HCT116 (cell line): ENCODE results near the gene NLRP14. TPM values are rescaled to one million over a fixed set of nuclear protein-coding genes. Genes with fewer than 3 reads are reported as not detected.

Source experiments
- ATAC-seq: fragments of 200-7000 bp; cut with Tn5 transposase; 2 replicates; pipeline ENCODE4 v1.9.1; 2020; ENCODE audit warnings: mild to moderate bottlenecking, moderate library complexity
- BruUV-seq: library from RNA; stranded (reverse); fragments of 400-500 nt; replicated peaks from 2 replicates; lab custom pipeline; 2021; lab: Mats Ljungman, UMichigan
- CTCF ChIA-PET: fragments of 300-600 bp; sonication (Branson Sonifier 250); formaldehyde crosslinking; loops from one replicate; lab custom pipeline; 2021; ENCODE audit warnings: antibody characterized with exemption; lab: Charles Lee
- POLR2A ChIA-PET: fragments of 300-600, 350-600 bp; sonication (Branson Sonifier 250); formaldehyde crosslinking; loops from one replicate; lab custom pipeline; 2021; ENCODE audit warnings: antibody characterized with exemption; lab: Charles Lee
- RAD21 ChIA-PET, 2 experiments: fragments of 300-600 bp; sonication (Branson Sonifier 250); formaldehyde crosslinking; loops; one replicate each; lab custom pipeline; 2023; ENCODE audit warnings: low total read pairs in 2 of 2; ENCODE audit not compliant: uncharacterized antibody in 2 of 2, unreplicated experiment in 2 of 2, low non-redundant PET in 1 of 2; lab: Charles Lee
- DNase-seq: peaks from one replicate; pipeline ENCODE4 v3.0.0-alpha.2; 2010; ENCODE audit warnings: low read depth, low spot score
- H2AFZ ChIP-seq: fragments of 200-600 bp; shearing (Covaris generic), sonication (generic); 2 replicates; pipeline ENCODE4 v1.6.1; 2017; ENCODE audit warnings: low read depth, mixed run types, mixed read lengths, antibody characterized with exemption, low read length; ENCODE audit not compliant: poor library complexity, severe bottlenecking
- H3K27ac ChIP-seq: 2 replicates; pipeline ENCODE4 v1.5.1; 2012; ENCODE audit warnings: low read depth, low read length
- H3K27me3 ChIP-seq: fragments of 200-600 bp; sonication (generic); 2 replicates; pipeline ENCODE4 v1.6.1; 2016; ENCODE audit warnings: mixed run types, low read length, mixed read lengths; ENCODE audit not compliant: insufficient read depth
- H3K36me3 ChIP-seq, 2 experiments: fragments of 200-500 bp in 1 of 2; fragments of 200-600 bp in 1 of 2; sonication (Bioruptor generic) in 1 of 2; sonication (generic) in 1 of 2; 2 replicates each; pipeline versions ENCODE4 v1.5.1 to v1.6.1; 2014 to 2016; ENCODE audit warnings: low read length in 2 of 2, inconsistent platforms in 1 of 2, mixed read lengths in 1 of 2, mixed run types in 1 of 2; ENCODE audit not compliant: insufficient read depth in 2 of 2, control insufficient read depth in 1 of 2
- H3K4me1 ChIP-seq, 2 experiments: fragments of 200-600 bp in 1 of 2; sonication (generic) in 1 of 2; 2 replicates each; pipeline versions ENCODE4 v1.5.1 to v1.6.1; 2012 to 2017; ENCODE audit warnings: low read length in 2 of 2, inconsistent platforms in 1 of 2, mild to moderate bottlenecking in 1 of 2, mixed read lengths in 1 of 2, mixed run types in 1 of 2, moderate library complexity in 1 of 2; ENCODE audit not compliant: insufficient read depth in 2 of 2, control insufficient read depth in 1 of 2
- H3K4me2 ChIP-seq: fragments of 200-600 bp; sonication (generic); 2 replicates; pipeline ENCODE4 v1.6.1; 2017; ENCODE audit warnings: mixed run types, low read length, mixed read lengths
- H3K4me3 ChIP-seq, 2 experiments: fragments of 200-600 bp in 1 of 2; sonication (generic) in 1 of 2; replicated peaks in 1 of 2; 2 replicates each; pipeline ENCODE4 v1.5.1; 2011 to 2016; ENCODE audit warnings: low read length in 2 of 2, control low read depth in 1 of 2, low read depth in 1 of 2, mild to moderate bottlenecking in 1 of 2, mixed read lengths in 1 of 2, mixed run types in 1 of 2
- H3K79me2 ChIP-seq: fragments of 200-600 bp; sonication (generic); 2 replicates; pipeline ENCODE4 v1.6.1; 2017; ENCODE audit warnings: mild to moderate bottlenecking, mixed run types, low read length, moderate library complexity, mixed read lengths; ENCODE audit not compliant: insufficient read depth
- H3K9ac ChIP-seq: fragments of 200-600 bp; sonication (generic); 2 replicates; pipeline ENCODE4 v1.6.1; 2016; ENCODE audit warnings: low read length, mixed read lengths
- H3K9me2 ChIP-seq: fragments of 200-600 bp; sonication (generic), shearing (Covaris generic); 2 replicates; pipeline ENCODE4 v1.6.1; 2017; ENCODE audit warnings: mixed run types, mild to moderate bottlenecking, moderate library complexity; ENCODE audit not compliant: insufficient read depth
- H3K9me3 ChIP-seq, 2 experiments: fragments of 200-500 bp in 1 of 2; fragments of 200-600 bp in 1 of 2; sonication (Bioruptor generic) in 1 of 2; sonication (generic) in 1 of 2; 2 replicates each; pipeline ENCODE4 v1.6.1; 2014 to 2017; ENCODE audit warnings: low read length in 2 of 2, mixed read lengths in 2 of 2, inconsistent platforms in 1 of 2, low read depth in 1 of 2, mild to moderate bottlenecking in 1 of 2, mixed run types in 1 of 2, moderate library complexity in 1 of 2; ENCODE audit not compliant: control insufficient read depth in 1 of 2, insufficient read depth in 1 of 2
- H4K20me1 ChIP-seq: fragments of 200-600 bp; sonication (generic), shearing (Covaris generic); 2 replicates; pipeline ENCODE4 v1.6.1; 2017; ENCODE audit warnings: mixed run types, mild to moderate bottlenecking, moderate library complexity; ENCODE audit not compliant: insufficient read depth
- CEBPB ChIP-seq: IDR thresholded peaks from 2 replicates; pipeline ENCODE4 v1.6.1; 2012; ENCODE audit warnings: low read depth
- EGR1 ChIP-seq: IDR thresholded peaks from 2 replicates; pipeline ENCODE4 v1.6.1; 2012; ENCODE audit warnings: low read depth
- ELF1 ChIP-seq: IDR thresholded peaks from 2 replicates; pipeline ENCODE4 v1.6.1; 2012; ENCODE audit warnings: low read depth, borderline replicate concordance
- EZH2 ChIP-seq: fragments of 200-600 bp; sonication (generic); IDR thresholded peaks from 2 replicates; pipeline ENCODE4 v1.6.1; 2017; ENCODE audit warnings: antibody characterized with exemption, mixed run types
- EZH2phosphoT487 ChIP-seq: fragments of 200-600 bp; IDR thresholded peaks from 2 replicates; pipeline ENCODE4 v1.6.1; 2018; ENCODE audit warnings: antibody characterized with exemption, borderline replicate concordance
- FOSL1 ChIP-seq: IDR thresholded peaks from 2 replicates; pipeline ENCODE4 v1.6.1; 2012; ENCODE audit warnings: low read depth
- JUND ChIP-seq: IDR thresholded peaks from 2 replicates; pipeline ENCODE4 v1.6.1; 2012
- POLR2A ChIP-seq: IDR thresholded peaks from 2 replicates; pipeline ENCODE4 v1.7.0; 2011; ENCODE audit warnings: borderline replicate concordance; ENCODE audit not compliant: insufficient read depth, insufficient read length; ENCODE audit errors: extremely low read depth
- POLR2AphosphoS5 ChIP-seq: IDR thresholded peaks from 2 replicates; pipeline ENCODE4 v1.6.1; 2011; ENCODE audit warnings: mild to moderate bottlenecking, low read depth, low read length, moderate library complexity
- RAD21 ChIP-seq: IDR thresholded peaks from 2 replicates; pipeline ENCODE4 v1.6.1; 2012; ENCODE audit warnings: low read depth, mild to moderate bottlenecking
- SIN3A ChIP-seq: IDR thresholded peaks from 2 replicates; pipeline ENCODE4 v1.6.1; 2012; ENCODE audit warnings: low read depth
- SP1 ChIP-seq: IDR thresholded peaks from 2 replicates; pipeline ENCODE4 v1.6.1; 2012; ENCODE audit warnings: low read depth
- YY1 ChIP-seq: IDR thresholded peaks from 2 replicates; pipeline ENCODE4 v1.6.1; 2011; ENCODE audit warnings: low read length, low read depth, moderate library complexity, mild to moderate bottlenecking; ENCODE audit not compliant: insufficient replicate concordance; ENCODE audit errors: extremely low read depth
- ZFX ChIP-seq: fragments of 450-650 bp; IDR thresholded peaks from 2 replicates; pipeline ENCODE4 v1.6.1; 2017
- ZNF274 ChIP-seq: fragments of 200-500 bp; sonication (Bioruptor generic); IDR thresholded peaks from 2 replicates; pipeline ENCODE4 v1.6.1; 2014; ENCODE audit warnings: mild to moderate bottlenecking, low read depth, low read length, inconsistent platforms
- intact Hi-C: fragments of 100-400 bp; cut with micrococcal nuclease; formaldehyde crosslinking; loops from 2 replicates; pipeline ENCODE4 v1.10.0; 2022
- total RNA-seq: library from RNA; stranded (reverse); gene quantifications from one replicate; pipeline ENCODE4 v1.2.1, GENCODE V29; 2021; ENCODE audit not compliant: unreplicated experiment
- TF ChIP-seq, protein P1 (sequence below): IDR thresholded peaks from 2 replicates; pipeline ENCODE4 v1.6.1; 2012; ENCODE audit warnings: low read depth
- TF ChIP-seq, protein P2 (sequence below): IDR thresholded peaks from 2 replicates; pipeline ENCODE4 v1.6.1; 2012
- TF ChIP-seq, protein P3 (sequence below): IDR thresholded peaks from 2 replicates; pipeline ENCODE4 v1.6.1; 2011; ENCODE audit warnings: mild to moderate bottlenecking, low read length, moderate library complexity; ENCODE audit not compliant: insufficient replicate concordance; ENCODE audit errors: extremely low read depth
- TF ChIP-seq, protein P4 (sequence below), 3 experiments: fragments of 200-600 bp in 1 of 3; sonication (generic) in 1 of 3; IDR thresholded peaks in 2 of 3; conservative IDR thresholded peaks in 1 of 3; 2 replicates each; pipeline ENCODE4 v1.5.1; 2012 to 2017; ENCODE audit warnings: low read depth in 2 of 3, low read length in 2 of 3, antibody characterized with exemption in 1 of 3, borderline replicate concordance in 1 of 3, control low read depth in 1 of 3, mild to moderate bottlenecking in 1 of 3, mixed read lengths in 1 of 3, mixed run types in 1 of 3, moderate library complexity in 1 of 3; ENCODE audit not compliant: insufficient read depth in 1 of 3

The NLRP14 gene
- total RNA-seq, 1 experiment from 2014 or later = 0.49 TPM

DNA sequence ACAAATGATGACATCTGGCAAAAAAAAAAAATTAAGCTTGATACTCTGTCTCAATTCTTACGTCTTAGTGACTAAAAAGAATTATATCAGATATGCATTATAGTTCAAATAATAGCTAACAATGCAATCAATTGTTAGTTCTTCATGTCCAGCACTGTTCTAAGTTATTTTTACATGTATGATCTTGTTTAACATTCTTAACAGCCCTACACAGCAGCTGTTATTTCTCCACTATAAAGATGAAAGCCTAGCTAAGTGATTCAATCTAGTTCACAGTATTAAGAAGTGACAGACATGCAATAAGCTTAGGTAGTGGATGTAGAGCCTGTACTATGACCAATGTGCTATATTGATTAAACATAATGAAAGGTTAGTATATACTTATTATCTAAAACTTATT lies 4.3 kb upstream of the NLRP14 start:
- Histone ChIP-seq H4K20me1 (no peaks in the 10 kb centered on the region), H3K36me3 (no peaks in the 10 kb centered on the region), H3K4me3 (no peak overlapping the region), H3K79me2 (no peaks in the 10 kb centered on the region), H3K9me3 (no peaks in the 10 kb centered on the region), H3K27me3 (no peaks in the 10 kb centered on the region), H3K9me2 (peaks cover 2% of the 10 kb centered on the region; the same call in 1 of the 2 replicates), H3K4me1 (peaks cover 7 to 19% of the 10 kb centered on the region in 2 experiments), H3K4me2 (no peak overlapping the region), H3K9ac (no peak overlapping the region), H3K27ac (no peak overlapping the region), H2AFZ (no peak overlapping the region)
- TF ChIP-seq POLR2A = no peak
- no peak for TF ChIP-seq FOSL1
- no peak for TF ChIP-seq CEBPB
- no peak for TF ChIP-seq ZNF274
- TF ChIP-seq, protein P1, sequence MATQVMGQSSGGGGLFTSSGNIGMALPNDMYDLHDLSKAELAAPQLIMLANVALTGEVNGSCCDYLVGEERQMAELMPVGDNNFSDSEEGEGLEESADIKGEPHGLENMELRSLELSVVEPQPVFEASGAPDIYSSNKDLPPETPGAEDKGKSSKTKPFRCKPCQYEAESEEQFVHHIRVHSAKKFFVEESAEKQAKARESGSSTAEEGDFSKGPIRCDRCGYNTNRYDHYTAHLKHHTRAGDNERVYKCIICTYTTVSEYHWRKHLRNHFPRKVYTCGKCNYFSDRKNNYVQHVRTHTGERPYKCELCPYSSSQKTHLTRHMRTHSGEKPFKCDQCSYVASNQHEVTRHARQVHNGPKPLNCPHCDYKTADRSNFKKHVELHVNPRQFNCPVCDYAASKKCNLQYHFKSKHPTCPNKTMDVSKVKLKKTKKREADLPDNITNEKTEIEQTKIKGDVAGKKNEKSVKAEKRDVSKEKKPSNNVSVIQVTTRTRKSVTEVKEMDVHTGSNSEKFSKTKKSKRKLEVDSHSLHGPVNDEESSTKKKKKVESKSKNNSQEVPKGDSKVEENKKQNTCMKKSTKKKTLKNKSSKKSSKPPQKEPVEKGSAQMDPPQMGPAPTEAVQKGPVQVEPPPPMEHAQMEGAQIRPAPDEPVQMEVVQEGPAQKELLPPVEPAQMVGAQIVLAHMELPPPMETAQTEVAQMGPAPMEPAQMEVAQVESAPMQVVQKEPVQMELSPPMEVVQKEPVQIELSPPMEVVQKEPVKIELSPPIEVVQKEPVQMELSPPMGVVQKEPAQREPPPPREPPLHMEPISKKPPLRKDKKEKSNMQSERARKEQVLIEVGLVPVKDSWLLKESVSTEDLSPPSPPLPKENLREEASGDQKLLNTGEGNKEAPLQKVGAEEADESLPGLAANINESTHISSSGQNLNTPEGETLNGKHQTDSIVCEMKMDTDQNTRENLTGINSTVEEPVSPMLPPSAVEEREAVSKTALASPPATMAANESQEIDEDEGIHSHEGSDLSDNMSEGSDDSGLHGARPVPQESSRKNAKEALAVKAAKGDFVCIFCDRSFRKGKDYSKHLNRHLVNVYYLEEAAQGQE = no peak
- TF ChIP-seq POLR2AphosphoS5 = no peak
- TF ChIP-seq, protein P2, sequence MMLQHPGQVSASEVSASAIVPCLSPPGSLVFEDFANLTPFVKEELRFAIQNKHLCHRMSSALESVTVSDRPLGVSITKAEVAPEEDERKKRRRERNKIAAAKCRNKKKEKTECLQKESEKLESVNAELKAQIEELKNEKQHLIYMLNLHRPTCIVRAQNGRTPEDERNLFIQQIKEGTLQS = no peak
- TF ChIP-seq, protein P3, sequence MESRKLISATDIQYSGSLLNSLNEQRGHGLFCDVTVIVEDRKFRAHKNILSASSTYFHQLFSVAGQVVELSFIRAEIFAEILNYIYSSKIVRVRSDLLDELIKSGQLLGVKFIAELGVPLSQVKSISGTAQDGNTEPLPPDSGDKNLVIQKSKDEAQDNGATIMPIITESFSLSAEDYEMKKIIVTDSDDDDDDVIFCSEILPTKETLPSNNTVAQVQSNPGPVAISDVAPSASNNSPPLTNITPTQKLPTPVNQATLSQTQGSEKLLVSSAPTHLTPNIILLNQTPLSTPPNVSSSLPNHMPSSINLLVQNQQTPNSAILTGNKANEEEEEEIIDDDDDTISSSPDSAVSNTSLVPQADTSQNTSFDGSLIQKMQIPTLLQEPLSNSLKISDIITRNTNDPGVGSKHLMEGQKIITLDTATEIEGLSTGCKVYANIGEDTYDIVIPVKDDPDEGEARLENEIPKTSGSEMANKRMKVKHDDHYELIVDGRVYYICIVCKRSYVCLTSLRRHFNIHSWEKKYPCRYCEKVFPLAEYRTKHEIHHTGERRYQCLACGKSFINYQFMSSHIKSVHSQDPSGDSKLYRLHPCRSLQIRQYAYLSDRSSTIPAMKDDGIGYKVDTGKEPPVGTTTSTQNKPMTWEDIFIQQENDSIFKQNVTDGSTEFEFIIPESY = no peak
- no peak for TF ChIP-seq RAD21
- no peak for TF ChIP-seq EZH2phosphoT487
- no peak for TF ChIP-seq JUND
- TF ChIP-seq, protein P4, sequence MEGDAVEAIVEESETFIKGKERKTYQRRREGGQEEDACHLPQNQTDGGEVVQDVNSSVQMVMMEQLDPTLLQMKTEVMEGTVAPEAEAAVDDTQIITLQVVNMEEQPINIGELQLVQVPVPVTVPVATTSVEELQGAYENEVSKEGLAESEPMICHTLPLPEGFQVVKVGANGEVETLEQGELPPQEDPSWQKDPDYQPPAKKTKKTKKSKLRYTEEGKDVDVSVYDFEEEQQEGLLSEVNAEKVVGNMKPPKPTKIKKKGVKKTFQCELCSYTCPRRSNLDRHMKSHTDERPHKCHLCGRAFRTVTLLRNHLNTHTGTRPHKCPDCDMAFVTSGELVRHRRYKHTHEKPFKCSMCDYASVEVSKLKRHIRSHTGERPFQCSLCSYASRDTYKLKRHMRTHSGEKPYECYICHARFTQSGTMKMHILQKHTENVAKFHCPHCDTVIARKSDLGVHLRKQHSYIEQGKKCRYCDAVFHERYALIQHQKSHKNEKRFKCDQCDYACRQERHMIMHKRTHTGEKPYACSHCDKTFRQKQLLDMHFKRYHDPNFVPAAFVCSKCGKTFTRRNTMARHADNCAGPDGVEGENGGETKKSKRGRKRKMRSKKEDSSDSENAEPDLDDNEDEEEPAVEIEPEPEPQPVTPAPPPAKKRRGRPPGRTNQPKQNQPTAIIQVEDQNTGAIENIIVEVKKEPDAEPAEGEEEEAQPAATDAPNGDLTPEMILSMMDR (IDR thresholded peaks at IDR 0.05 in 2 of 3, conservative IDR thresholded peaks at IDR 0.05 in 1 of 3; ENCODE audit: borderline replicate concordance in 1 of 3, insufficient read depth in 1 of 3, low read depth in 2 of 3, low read length in 2 of 3) = no peak
- TF ChIP-seq SP1 = no peak
- no peak for TF ChIP-seq SIN3A
- no peak for TF ChIP-seq EGR1
- TF ChIP-seq EZH2 = no peak
- no peak for TF ChIP-seq ELF1
- no peak for TF ChIP-seq ZFX
- no peak for TF ChIP-seq YY1
- intact Hi-C loops = no loop called here
- ChIA-PET POLR2A (no interaction called here), CTCF (no interaction called here), RAD21 (no interaction called here)
- DNase-seq = no peak
- no peak for ATAC-seq
- no TSS peak for BruUV-seq
